ENCODE results near the gene SLC27A3.

Gene SLC27A3, protein sequence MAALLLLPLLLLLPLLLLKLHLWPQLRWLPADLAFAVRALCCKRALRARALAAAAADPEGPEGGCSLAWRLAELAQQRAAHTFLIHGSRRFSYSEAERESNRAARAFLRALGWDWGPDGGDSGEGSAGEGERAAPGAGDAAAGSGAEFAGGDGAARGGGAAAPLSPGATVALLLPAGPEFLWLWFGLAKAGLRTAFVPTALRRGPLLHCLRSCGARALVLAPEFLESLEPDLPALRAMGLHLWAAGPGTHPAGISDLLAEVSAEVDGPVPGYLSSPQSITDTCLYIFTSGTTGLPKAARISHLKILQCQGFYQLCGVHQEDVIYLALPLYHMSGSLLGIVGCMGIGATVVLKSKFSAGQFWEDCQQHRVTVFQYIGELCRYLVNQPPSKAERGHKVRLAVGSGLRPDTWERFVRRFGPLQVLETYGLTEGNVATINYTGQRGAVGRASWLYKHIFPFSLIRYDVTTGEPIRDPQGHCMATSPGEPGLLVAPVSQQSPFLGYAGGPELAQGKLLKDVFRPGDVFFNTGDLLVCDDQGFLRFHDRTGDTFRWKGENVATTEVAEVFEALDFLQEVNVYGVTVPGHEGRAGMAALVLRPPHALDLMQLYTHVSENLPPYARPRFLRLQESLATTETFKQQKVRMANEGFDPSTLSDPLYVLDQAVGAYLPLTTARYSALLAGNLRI

DNA sequence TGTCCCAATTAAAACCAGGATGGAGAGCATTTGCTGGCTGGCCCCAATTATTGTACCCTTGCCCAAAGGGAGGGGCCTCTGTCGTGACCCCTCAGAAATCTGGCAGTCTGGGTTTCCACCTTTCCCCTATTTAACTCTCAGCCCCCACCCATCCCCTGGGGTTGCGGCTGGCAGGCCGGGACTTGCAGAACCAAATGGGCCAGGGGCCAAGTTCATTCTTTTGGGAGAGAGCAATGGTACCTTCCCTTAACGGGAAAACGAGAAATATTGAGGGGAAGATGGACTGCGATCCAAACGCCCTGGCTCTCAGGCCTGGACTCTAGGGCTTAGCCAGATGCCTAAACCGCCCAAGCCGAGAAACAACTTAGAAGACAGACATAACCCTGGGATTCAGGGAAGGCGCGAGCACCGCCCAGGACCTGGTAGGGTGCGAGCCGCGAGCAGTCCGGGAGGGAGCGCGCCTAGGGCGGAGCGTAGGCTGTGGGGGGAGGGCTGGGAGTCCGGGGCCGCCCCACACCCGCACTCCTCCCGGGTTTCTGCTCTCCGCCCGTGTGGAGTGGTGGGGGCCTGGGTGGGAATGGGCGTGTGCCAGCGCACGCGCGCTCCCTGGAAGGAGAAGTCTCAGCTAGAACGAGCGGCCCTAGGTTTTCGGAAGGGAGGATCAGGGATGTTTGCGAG lies at the start of gene SLC27A3:
TSS of gene SLC27A3 (plus strand) at position 628 of the 678 bp plus-strand sequence. CDS start 91 bp downstream, outside the sequence.
- DNase-seq (ENCODE audit: low read depth in 3 of 3), result no peak

DNA sequence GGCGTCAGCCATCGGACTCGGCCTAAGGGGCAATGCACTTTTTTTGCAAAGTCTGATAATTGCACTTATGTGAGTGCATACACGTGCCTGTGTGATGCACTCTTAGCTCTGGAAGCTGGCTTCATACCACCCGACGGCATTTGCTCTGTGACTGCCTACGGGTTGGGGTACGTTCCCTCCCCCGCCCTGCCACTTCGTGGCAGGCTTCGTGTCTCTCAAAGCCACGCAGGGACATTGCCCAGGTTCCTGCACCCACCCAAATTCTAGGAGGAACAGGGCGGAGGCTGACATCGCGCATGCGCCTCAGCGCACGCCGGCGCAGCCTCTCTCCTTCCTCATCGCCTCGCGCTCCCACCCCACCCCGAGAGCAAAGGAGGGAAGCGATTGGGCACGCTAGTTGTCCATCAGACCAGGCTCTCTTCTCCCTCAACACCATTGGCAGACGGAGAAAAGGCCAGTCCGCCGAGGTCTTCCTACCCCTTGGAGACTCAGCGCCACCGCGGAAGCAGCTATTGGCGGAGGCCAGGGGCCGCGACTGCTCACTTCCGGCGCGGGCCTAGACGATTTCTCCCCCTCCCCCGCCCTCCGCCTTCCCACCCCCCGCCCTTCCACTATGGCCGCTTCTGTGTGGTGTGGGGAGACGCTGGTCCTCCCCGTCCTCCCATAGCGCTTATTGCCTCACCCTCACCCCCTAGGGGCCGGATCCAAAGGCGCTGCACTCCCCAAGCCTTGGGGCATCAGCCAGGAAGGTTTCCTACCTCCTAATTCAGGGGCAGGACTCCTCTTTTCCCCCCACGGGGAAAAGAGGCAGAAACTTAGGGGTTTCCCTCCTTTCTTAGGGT lies 47.5 kb upstream of the SLC27A3 start, which contains the start of gene INTS3:
TSS of gene INTS3 (plus strand) at position 588 of the 842 bp plus-strand sequence. CDS start 585 bp downstream, outside the sequence.
- peak; percentile 93 to 99 (median 98) for DNase-seq (ENCODE audit: low read depth in 3 of 3)

DNA sequence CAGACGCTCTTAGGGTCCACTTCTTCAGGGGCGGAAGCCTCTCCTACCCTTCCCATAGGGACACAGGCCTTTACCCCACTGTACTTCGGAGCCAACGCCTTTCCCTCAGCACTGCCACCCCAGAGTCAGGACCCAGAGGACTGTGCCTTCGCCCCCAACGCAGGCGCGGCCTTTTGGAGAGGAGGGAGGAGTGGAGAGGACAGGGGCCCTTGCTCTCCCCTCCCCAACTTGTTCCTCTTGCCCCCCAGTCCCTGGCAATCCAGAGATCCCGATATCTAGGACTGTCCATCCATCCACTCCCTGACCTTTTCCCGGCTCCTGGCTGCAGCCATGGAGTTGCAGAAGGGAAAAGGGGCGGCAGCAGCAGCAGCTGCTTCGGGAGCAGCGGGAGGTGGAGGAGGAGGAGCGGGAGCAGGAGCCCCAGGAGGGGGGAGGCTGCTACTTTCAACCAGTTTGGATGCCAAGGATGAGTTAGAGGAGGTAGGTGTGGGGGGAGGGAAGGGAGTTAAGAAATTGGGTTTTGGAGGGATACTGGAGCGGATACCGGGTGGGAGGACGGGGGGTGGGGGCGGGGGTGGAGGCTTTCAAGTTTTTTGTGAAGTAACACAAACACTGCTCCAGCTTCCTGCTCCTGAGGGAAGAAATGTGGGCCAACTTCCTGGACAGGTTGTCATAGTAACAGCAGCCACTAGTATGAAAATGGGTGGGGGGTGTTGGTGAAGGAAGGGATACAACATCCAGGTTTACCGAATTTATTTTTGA lies 46.7 kb upstream of the SLC27A3 start:
- peak in 2 of 3 experiments; percentile 2 to 31 for DNase-seq (ENCODE audit: low read depth in 3 of 3)

DNA sequence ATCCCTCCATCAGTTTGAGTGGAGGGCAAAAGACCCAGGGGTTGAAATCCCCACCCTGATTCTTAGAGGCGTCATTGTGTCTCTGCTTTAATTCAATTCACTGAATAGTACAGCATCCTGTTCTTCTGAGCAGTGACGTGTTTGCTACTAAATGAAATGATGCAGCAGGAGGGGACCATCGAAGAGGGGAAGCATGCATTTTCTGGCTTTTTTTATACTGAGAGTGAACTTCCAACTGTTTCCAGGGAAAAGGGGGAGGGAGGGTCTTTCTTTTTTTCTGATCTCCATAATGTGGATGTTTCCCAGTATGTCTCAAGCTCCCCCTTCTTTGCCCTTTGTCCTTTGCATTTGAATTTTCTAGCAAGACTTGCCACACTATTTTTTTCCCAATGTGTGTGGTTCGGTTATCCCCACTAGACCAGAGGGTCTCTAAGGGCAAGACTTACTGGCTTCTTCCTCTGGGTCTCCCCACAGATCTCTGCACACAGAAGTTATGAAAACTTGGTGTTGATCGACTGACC lies 44.7 kb upstream of the SLC27A3 start:
- DNase-seq (ENCODE audit: low read depth in 3 of 3), result no peak

DNA sequence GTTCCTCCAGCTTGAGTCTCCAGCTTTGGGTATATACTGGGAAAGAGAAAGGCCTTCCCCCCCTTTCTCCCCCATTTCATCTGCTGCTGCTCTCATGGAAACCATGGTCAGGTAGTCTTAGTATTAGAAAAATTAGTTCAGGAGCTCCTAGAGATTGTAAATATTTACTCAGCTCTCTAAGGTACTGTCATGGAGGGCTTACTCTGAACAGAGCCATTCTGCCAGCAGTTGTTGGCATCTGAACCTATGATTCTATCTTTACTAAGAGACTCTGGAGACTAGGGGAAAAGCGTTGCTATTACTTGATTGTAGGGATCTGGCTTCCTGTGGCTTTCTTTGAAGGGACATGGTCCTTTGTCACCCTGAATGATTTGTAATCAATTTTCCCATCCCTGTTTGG lies 41.2 kb upstream of the SLC27A3 start:
- no peak for DNase-seq (ENCODE audit: low read depth in 3 of 3)

DNA sequence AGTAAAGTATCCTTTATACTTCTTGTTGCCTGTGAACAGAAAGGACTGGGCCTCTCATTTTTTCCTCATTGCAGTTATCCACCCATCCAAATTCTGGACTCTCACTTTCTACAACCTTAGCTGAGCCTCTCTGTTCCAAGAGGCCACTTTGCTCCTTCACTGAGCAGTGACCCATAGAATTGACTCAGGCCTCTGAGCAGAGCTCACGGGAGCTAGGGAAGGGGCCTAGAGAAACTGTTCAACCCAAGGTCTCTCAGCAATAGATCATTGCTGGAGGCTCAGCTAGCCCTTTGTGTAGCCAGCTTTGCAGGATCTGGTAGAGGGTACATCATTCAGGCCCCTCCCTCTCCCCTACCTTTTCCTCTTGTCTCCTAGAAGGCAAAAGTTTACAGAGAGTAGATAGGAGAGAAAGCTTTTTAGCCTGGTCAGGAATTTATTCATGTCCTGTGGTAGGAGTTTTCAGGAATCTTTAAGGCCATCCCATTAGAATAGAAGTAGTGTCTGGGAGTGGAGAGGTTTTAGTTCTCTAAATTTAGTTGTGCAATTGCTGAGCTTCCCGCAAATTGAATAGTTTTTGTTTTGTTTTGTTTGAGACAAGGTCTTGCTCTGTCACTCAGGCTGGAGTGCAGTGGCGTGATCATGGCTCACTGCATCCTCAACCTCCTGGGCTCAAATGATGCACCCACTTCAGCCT lies 40.7 kb upstream of the SLC27A3 start:
- DNase-seq (ENCODE audit: low read depth in 3 of 3), result no peak

DNA sequence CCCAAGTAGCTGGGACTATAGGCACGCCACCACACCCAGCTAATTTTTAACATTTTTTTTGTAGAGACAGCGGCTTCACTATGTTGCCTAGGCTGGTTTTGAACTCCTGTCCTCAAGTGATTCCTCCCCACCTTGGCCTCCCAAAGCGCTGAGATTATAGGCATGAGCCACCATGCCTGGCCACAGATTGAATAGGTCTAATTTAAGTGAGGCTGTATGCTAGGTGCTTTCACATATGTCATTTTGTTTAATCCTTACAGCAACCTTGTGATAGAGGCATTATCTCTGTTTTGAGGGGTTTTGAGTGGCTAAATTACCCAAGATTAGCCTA lies 40.2 kb upstream of the SLC27A3 start:
- DNase-seq (ENCODE audit: low read depth in 3 of 3), result no peak

DNA sequence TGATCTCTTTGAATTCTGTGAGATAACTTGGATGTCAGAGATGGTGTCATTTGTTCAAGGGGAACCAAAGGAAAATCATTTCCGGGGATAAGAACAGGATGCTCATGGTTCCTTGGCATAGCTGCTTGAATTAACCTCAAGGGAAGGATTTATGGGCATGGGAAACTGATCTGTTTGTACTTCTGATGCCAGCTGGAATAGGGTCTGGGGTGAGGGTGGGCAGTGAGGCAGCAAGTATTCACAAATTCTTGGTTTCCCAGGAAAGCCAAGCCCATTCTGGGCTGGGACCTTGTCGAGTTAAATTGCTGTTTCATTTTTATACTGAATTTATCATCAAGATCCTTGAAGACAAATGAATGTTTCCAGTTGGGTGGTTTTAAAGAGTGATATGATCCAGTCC lies 33.2 kb upstream of the SLC27A3 start:
- no peak for DNase-seq (ENCODE audit: low read depth in 3 of 3)

DNA sequence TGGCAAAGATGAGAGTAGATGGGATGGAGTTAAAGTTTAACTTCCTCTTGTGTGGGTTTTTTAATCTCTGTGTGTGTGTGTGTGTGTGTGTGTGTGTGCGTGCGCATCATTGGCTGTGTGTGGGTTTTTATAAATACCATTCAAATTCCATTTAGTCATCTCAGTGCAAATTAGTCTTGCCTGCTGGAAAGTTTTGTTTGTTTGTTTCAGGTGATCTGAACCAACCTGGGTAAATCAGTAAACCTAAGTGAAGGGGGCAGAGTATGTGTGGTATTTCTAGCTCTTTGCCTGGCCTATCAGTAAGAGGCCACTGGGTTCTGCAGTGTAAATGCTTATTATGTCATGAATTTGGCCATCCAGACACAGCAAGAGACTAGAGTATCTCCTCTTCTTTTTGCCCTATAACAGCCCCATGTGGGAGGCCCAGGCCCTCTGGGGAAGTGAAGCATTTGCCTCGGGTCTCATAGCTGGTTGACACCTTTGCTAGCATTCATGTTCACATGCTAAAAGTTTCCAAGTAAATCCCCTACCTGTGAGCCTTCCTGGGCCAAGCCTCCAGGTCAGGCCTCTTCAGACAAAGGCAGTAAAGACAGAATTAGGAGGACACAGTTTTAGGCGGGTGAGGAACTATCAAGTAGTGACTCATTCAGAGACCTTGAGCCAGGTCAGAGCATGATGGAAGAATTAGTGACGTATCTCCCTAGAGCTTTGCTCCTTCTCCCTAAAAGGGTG lies 32.6 kb upstream of the SLC27A3 start:
- no peak for DNase-seq (ENCODE audit: low read depth in 3 of 3)

DNA sequence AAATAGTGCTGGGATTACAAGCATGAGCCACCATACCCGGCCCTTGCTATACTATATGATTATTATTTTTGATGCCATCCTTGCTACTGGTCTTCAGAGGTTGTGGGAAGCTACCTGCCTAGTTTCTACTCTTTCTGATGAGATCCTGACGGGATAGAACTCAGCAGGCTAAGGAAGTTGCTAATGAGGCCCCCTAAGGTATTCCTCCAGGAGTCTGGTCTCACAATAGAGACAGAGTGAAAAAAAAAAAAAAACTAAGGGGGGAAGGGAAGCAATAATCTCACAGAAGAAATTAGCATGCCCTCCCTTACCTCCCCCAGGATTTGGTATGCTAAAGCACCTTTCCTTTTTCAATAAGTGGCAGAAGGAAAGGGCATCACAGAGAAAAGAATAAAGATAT lies 29.8 kb upstream of the SLC27A3 start:
- no peak for DNase-seq (ENCODE audit: low read depth in 3 of 3)

DNA sequence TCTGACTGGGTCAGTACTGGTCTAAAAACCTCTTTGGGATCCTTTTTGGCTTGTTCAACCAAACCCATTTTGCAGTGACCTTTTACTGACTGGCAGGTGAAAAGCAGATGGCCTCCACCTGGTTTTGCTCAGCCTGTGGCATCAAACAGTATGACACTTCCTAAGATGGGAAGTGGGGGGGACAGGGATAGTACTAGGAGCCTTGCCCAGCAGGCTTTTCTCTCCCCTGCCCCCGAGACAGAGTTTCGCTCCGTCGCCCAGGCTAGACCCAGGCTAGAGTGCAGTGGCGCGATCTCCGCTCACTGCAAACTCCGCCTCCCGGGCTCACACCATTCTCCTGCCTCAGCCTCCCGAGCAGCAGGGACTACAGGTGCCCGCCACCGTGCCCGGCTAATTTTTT lies 29.0 kb upstream of the SLC27A3 start:
- DNase-seq (ENCODE audit: low read depth in 3 of 3), result no peak

DNA sequence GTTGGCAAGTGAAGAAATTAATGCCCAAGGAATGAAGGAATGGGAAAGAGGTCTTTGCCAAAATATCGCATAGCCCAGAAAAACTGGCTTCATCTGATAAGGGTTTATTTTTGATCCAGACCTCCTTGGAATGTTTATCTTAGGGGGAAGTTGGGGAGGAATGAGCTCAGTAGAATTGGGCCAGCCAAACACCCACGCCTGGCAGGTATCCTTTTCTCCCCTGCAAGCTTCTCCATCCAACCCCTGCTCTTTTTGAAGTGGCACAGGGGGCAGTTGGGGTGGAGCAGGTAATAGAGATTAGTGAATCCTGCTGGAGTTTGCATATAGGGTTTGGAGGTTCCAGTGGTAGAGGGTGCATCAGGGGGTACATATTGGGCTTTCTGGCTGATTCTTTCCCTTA lies 26.3 kb upstream of the SLC27A3 start:
- DNase-seq (ENCODE audit: low read depth in 3 of 3), result no peak

DNA sequence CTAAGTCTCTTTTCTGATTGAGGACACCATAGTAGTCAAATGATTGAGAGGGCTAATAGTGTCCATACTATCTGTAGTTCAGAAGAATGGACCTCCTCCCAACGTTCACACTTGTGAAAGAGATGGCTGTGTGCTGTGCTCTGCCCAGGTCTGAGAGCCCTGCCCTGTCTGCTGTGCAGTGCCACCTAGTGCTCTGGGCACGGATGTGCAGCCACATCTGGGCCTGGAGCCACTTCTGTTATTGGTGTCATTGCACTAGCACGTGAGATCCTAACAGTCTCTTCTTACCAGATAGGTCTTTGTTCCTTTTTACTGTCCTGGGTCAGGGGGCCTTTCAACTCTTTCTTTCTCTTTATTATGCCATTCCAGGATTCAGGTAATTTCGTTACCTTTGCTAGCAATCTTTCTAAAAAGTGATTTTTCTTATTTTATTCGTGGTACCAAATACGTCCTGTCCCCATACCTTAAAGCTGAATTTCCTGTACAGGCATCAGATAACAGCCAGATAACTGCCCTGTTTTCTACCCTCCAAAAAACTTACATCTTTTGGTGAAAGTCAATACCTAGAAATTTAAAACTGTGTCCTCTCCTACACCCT lies 25.7 kb upstream of the SLC27A3 start:
- peak; percentile 54 to 65 (median 64) for DNase-seq (ENCODE audit: low read depth in 3 of 3)

DNA sequence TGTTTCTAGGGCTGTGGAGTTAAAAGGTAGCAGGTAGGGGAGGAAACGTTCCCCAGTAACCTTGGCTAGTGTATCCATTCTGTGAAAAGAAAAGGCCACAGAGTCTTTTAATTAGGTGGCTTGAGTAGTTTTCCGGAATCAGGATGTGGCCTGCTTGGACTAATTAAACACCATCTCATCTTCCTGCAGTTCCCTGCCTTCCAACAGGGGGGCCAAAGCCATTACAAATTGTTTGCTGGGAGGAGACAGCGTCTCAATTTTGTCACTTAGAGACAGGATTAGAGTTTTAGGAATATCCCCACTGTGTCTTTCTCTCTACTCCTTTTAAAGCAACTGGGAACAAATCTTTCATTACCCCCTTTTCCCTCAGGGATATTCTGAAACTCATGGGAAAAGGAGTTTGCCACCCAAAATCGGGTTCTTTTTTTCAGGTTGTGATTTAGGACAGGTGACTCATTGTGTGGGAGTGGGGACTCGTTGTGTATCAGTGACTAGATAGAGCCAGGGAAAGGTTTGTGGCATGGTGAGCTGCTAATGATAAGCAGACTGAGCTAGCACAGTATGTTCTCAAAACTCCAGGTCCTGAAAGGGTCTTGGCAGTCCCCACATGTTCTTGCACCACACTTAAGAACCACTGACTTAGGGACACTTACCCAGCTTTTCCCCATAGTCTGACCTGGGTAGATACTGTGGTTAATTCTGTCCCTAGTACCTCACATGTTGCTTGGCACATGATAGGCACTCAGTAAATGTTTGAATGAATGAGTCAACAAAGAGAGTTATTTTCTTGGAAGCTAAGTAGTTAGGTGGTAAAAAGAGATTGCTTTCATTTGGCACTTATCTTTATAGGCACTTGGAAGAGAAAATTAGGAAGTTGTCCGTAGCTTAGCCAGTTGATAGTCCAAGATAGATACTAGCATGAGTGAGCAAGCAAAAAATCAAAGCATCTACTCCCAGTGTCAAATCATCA lies 24.9 kb upstream of the SLC27A3 start:
- no peak for DNase-seq (ENCODE audit: low read depth in 3 of 3)

DNA sequence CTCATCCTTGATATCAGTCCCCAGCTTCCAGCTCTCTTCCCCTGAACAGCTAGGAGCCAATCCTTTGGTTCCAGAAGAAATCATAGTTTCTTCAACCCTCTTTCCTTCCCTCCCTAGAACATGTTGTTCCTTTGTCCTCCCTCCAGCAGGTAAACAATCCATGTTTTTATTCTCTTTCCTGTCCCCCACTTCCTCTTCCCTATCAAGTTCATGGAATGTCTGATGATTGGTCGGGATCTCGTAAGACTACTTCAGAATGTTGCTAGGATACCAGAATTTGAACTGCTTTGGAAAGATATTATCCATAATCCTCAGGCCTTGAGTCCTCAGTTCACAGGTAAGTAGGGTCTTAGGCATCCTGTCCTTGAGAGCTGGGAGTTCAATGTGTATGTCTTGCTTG lies 23.1 kb upstream of the SLC27A3 start:
- DNase-seq (ENCODE audit: low read depth in 3 of 3), result no peak

DNA sequence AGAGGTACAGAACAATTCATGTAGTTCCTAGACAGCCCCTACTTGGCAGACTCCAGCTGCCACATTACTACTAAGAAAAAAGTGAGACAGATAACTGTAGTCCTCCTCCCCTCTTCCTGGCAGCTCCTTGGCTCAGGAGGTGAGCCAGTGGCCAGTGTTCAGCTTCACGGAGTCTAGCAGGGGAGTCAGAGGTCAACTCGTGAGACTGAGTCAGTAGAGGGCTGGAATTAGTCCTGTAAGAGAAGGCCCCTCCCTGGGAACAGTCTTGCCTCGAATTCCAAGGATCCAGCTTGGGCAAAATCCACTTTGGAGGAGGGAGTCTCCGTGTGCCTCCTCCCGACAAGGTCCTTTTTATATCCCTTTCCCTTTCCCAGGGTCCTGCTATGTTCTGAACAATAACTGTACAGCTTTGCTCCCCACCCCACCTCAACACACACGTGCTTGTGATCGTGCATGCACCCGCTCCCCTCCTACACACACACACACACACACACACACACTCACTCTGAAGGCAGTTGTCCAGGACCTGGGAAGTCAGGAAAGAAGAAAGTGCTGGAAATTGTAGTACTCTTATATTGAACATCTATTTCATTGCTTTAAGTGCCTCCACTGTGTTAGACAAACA lies 22.5 kb upstream of the SLC27A3 start:
- DNase-seq (ENCODE audit: low read depth in 3 of 3), result no peak

DNA sequence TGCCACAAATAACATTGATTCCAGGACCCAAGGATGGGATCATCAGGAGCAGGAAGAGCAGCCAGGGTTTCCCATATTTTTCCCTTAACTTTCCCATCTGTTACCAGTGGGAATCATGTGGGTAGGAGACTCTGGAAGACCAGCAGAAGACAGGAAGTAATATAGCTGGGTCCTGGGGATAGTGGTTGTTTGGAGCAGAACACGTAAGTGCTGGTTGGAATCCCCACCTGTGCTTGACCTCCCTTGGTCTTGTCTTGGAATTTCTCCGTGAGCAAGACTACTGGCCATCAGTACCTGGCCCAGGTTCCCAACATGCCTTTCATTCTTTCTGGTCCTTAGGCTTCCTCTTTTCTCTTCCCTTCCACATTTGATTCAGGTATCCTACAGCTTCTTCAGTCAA lies 20.9 kb upstream of the SLC27A3 start:
- DNase-seq (ENCODE audit: low read depth in 3 of 3), result no peak

Measured in stimulated activated CD4-positive, alpha-beta T cell treated with anti-CD3 and anti-CD28 coated beads, TNF-alpha, amount 100 ng/mL, for 4 hours (primary cell).